ENCODE results near the gene TRAF5.
"Not testable (repeated sequence)": the region's sequence is repeated elsewhere in the genome, so short reads cannot be mapped to it uniquely, and the experiment has no call there.

The TRAF5 gene

DNA sequence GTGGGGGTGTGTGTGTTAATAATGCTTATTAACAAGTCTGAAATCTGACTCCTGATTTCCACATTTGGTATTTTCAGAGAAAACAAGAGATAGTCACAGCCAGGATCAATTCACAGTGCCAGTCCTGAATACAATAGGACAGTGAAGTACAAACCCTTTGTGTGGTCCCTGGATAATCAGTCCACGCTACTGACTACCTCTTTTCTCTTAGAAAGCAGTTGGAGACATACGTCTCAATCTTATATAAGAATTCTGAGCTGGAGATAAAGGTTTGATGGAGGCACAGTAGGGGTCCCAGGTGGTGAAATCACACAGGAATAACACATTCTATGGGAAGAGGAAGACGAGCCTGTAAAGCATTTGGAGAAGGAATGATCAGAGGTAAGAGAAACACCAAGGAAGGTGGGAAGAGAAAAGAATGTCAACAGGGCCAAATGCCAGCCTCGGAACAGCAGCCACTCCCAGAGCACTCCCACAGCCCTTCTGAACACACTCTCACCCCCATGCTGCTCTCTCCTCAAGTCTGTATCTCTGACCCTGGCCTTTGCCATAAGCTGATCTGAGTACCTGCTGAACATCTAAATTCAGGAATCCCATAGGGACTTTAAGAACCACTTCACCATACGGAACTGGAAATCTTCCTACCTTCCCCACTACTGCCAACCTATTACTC is 48.6 kb downstream of the TRAF5 start:
- in situ Hi-C loops (cut with HindIII; ENCODE audit: low sequenced_read_pairs): no loop called here

DNA sequence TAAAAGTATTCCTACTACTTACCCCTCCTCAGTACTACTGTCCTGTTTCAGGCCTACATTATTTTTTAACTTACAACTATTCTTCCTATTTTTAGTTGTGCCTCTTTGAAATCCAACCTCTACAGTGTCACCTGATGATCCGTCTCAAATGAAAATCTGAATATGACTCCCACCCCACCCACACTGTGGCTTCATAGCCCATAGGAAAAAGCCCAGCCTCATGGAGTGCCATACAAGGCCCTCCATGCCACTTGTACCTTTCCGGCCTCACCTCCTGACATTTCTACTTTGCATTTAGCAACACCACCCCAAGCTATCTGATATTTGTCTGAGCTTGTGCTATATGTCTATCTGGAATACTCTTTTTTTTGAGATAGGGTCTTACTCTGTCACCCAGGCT is 49.3 kb downstream of the TRAF5 start:
- in situ Hi-C loops (cut with HindIII; ENCODE audit: low sequenced_read_pairs): no loop called here

DNA sequence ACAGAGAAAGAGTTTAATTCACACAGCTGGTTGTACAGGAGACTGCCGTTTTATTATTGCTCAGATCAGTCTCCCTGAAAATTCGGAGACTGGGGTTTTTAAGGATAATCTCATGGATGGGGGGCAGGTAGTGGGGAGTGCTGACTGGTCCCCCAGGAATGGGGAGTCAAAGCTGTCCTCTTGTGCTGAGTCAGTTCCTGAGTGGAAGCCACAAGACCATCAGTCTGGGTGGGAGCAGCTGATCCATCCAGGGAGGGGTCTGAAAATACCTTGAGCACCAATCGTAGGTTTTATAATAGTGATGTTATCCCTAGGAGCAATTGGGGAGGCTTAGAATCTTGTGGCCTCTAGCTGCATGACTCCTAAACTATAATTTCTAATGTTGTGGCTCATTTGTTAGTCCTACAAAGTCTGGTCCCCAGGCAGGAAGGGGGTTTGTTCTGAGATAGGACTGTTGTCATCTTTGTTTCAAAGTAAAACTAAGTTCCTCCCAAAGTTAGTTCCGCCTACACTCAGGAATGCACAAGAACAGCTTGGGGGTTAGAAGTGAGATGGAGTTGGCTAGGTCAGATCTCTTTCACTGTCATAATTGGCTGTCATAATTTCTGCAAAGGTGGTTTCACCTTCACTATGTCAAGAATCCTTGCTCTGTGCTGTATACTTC is 50.3 kb downstream of the TRAF5 start:
- in situ Hi-C loops (cut with HindIII; ENCODE audit: low sequenced_read_pairs): no loop called here

DNA sequence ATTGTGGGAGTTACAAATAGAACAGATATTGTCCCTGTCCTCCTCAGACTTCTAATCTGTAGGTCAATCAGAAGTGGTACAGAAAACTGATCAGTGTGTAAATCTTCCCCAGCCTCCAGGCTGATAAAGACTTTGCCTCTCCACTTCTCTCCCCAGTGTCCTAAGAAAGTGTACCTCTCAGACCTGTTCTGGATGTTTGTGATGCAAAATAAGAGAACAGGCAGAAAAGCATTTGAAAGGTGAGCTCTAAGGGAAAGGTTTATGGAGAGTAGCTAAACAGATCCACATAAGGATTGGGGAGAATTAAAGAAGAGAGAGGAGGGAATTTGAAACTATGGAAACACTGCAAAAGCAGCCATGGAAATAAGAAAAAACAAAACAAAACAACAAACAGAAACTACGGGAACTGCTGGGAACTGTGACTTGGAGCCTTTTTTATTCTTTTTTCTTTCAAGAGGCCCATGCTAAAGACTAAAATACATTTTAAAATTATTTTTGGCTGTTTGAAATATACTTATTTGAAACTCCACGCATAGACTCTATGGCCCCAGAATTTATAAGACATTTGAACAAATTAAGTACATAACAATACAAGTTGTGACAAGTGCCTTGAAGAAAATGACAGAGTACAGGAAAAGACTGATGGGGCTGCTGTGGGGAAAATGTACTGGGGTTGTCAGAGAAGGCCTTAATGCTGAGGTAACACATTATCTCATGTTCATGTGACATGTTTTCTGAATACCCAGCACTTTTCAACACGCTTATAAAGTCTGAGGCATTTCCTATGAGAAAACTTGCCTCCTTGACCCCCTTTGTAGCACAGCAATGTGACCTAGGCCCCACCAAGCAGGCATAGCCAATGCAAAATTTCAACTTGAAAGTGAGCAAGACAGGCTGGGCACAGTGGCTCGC is 51.2 kb downstream of the TRAF5 start:
- in situ Hi-C loops (cut with HindIII; ENCODE audit: low sequenced_read_pairs): no loop called here

DNA sequence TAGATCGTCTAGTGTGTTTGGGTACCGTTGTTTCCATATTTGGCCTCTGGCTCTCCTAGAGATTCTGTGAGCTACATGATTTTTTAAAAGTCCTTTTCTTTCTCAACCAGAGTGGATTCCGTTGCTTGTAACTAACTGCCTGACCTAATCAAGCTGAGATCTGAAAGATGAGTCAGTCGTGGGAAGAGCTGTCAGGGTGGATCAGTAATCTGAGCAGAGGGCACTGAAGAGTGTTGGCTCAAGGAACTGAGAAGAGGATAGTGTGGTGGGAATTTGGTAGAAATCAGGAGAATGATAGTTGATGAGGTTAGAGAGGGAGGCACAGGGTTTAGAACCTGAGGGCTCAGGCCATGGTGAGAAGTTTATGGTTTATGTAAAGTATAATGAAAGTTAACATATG is 52.2 kb downstream of the TRAF5 start:
- in situ Hi-C loops (cut with HindIII; ENCODE audit: low sequenced_read_pairs): no loop called here

DNA sequence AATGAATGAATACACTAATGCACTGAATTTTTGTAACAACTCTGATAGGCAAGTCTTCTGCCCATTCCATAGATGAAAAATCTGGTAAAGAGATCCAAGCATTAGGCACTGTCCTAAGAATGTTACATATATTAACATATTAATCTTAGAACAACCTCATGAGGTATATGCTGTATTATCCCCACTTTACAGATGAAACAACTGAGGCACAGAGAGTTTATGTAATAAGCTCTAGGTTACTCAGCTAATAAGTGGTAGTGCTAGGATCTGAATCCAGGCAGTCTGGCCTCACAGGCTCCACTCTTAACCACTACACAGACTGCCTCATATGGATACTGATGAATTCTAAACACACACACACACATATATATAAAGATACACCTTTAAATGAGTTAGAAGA is 52.8 kb downstream of the TRAF5 start:
- in situ Hi-C loops (cut with HindIII; ENCODE audit: low sequenced_read_pairs): no loop called here

DNA sequence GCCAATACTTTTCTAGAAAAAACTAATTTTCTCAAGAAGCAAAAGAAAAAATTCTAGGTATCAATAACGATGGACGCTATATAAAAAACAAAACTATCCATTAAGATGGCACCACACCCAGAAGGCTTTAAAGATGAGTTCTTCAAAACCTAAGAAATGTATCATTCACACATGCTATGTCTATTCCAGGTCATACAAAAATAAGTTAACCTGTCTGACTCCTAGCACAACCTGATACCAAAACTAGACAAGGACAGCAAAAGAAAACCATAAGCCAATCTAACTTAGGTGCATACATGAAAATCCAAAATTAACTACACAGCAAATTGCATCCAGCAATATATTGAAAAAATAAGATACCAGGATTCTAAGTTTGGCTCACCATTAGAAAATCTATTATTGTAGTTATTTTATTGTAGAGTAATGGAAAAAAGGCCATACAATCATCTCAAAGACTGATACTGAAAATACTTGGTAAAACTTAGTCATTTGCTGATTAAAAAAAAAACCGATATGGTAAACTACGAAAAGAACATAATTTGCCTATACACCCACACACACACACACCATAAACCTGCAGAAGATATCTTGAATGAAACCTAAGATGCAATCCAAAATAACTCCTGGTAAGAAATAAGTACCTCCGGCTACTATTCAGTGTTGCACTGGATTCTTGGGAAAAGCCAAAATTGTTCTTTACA is 55.0 kb downstream of the TRAF5 start:
- in situ Hi-C loops (cut with HindIII; ENCODE audit: low sequenced_read_pairs): no loop called here

DNA sequence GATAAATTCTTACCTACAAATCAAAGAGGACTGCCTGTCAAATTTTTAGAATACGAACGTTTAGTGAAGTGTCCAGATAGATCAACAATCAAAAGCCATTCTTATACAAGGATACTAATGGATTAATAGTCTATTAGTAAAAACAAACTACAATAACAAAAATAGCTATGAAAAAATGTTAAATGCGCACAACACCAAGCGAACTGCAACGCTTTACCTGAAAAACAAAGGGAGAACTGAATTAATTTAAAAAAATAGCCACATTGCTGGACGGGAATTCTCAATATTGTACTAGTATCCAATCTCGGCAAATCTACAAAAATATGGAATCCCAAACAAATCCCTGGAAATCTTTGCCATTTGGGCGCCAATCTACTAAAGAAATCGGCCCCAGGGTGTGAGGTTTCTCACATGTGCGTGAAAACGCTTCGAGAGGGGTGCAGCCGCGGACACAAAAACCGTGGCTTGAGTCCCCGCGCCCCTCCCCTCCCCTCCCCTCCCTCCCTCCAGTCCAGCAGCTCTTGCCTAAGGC is 55.6 kb downstream of the TRAF5 start:
- in situ Hi-C loops (cut with HindIII; ENCODE audit: low sequenced_read_pairs): no loop called here

DNA sequence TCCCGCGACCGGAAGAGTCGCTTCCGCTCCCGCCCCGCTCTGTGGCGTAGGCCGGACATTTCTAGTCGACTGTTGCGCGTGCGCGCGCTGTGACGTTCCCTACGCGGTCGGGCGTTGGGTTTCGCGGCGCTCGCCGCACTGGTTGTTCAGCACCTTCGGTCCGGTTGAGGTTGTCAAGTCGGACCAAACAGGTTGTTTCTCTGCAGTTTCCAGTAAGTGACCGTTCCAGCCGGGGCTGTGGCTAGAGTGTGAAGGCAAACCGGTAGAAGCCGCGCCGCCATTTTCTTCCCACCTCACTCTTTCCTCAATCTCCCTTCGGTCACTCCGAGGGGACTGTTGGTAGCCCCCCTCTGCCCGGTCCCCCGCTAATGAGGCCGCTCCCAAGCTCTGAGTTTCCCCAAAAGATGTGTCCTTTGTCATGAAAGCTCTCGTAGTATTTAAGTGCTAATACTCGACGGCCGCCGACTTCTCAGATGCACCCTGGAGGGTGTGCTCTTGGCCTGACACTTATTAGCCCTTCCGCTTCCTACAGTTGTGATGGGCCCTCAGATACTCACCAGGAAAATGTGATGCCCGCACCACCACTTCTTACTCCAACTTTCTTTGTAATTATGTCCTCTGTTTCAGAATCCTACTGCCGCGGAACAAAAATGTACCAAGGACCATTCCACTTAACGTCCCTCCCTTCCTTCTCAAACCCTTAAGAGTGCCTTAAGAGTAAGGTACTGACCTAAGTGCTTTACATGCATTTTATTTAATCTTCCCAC is 56.3 kb downstream of the TRAF5 start:
- in situ Hi-C loops (cut with HindIII; ENCODE audit: low sequenced_read_pairs): no loop called here

DNA sequence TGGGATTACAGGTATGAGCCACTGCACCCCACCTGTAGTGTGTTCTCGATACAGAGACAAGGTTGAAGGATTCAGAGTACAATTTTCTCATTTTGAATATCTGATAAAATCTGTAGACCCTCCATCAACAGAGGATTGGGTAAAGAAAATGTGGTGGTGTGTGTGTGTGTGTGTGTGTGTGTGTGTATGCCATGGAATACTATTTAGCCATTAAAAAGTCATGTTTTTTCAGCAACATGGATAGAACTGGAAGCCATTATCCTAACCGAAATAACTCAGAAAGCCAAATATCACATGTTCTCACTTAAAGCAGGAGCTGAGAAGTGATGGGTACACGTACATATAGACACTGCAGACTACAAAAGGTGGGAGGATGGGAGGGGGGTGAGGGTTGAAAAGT is 57.9 kb downstream of the TRAF5 start:
- in situ Hi-C loops (cut with HindIII; ENCODE audit: low sequenced_read_pairs): no loop called here

DNA sequence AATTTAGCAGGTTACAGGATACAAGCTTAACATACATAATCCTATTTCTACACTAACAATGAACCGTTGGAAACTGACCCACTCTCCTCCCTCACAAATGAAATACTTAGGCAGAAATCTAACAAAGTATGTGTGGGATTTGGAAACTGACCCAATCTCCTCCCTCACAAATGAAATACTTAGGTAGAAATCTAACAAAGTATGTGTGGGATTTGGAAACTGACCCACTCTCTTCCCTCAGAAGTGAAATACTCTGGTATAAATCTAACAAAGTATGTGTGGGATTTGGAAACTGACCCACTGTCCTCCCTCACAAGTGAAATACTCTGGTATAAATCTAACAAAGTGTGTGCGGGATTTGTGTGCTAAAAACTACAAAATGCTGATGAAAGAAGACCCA is 60.3 kb downstream of the TRAF5 start:
- in situ Hi-C loops (cut with HindIII; ENCODE audit: low sequenced_read_pairs): no loop called here

DNA sequence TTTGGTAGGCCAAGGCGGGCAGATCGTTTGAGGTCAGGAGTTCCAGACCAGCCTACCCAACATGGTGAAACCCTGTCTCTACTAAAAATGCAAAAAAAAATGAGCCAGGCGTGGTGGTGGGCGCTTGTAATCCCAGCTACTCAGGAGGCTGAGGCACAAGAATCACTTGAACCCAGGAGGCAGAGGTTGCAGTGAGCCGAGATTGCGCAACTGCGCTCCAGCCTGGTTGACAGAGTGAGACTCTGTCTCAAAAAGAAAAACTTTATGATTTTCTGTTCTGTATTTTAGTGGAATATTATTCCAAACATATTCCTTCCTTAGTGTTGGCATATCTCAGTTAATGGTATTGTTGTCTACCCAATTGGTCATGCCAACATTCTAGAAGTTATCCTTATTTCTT is 64.2 kb downstream of the TRAF5 start:
- in situ Hi-C loops (cut with HindIII; ENCODE audit: low sequenced_read_pairs): not testable (repeated sequence)

DNA sequence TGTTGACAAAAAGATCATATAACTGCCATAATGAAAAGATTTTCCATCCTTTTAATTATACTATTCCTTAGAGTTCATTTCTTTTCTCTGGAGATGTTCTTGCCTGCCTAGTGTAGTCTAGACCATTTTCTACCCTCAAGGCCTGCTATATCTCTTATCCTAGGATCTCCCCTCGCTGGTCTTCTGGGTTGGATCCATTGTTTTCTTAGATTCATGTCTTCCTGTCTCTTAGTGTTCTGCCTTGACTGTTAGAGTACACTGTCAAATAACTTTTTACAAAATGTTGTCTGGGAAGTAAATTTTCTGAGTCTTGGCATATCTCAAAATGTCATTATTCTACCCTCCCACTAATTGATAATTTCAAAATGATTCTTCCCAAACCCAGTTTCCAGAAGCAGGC is 66.6 kb downstream of the TRAF5 start:
- in situ Hi-C loops (cut with HindIII; ENCODE audit: low sequenced_read_pairs): no loop called here

DNA sequence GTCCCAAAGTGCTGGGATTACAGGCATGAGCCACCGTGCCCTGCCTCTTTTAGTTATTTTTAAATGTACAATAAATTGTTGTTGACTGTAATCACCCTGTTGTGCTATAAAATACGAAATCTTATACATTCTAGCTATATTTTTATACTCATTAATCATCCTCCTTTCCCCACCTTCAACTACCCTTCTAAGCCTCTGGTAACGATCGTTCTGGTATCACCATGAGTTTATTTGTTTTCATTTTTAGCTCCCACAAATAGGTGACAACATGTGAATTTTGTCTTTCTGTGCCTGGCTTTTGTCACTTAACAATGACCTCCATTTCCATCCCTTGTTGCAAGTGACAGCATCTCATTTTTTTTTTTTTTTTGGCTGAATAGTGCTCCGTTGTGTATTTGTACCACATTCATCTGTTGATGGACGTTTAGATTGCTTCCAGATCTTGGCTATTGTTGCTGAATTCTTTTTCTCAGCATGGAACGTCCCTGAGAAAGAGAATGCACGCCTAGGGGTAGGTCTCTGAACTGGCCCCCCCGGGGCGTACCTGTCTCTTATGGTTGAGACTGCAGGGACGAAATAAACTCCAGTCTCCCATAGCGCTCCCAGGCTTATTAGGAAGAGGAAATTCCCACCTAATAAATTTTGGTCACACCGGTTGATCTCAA is 71.8 kb downstream of the TRAF5 start:
- in situ Hi-C loops (cut with HindIII; ENCODE audit: low sequenced_read_pairs): not testable (repeated sequence)

DNA sequence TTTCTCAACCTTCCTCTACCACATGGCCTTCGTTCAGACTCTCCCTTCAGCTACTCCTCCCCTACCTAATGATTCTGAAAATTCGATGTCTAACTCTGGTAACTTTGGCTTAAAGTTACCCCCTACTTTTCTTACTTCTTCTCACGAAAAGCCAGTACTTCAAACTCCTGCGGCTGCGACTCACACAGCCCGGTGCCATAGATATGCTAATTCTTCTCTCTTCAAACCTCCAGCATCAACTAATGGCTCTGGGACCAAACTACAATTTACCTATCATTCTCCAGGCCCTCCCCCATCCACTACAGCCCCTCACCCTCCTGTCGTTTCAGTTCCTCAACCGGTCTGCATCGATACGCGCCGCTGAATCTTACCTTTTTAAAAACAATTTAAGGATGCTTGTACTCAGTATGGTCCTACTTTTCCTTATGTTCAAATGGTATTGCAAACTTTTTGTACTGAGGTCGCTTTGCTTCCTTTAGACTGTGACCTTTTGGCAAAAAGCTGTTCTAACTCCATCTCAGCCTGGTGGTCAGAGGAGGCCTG is 73.3 kb downstream of the TRAF5 start:
- in situ Hi-C loops (cut with HindIII; ENCODE audit: low sequenced_read_pairs): not testable (repeated sequence)

DNA sequence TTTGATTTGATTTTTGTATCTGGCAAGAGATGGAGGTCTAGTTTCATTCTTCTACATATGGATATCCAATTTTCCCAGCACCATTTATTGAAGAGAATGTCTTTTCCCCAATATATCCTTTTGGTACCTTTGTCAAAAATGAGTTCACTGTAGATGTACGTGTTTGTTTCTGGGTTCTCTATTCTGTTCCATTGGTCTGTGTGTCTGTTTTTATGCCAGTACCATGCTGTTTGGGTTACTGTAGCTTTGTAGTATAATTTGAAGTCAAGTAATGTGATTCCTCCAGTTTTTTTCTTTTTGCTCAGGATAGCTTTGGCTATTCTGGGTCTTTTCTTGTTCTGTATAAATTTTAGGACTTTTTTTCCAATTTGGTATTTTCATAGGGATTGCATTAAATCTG is 75.1 kb downstream of the TRAF5 start:
- in situ Hi-C loops (cut with HindIII; ENCODE audit: low sequenced_read_pairs): not testable (repeated sequence)

DNA sequence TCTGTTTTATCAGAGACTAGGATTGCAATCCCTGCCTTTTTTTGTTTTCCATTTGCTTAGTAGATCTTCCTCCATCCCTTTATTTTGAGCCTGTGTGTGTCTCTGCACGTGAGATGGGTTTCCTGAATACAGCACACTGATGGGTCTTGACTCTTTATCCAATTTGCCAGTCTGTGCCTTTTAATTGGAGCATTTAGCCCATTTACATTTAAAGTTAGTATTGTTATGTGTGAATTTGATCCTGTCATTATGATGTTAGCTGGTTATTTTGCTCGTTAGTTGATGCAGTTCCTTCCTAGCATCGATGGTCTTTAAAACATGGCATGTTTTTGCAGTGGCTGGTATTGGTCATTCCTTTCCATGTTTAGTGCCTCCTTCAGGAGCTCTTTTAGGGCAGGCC is 79.5 kb downstream of the TRAF5 start:
- in situ Hi-C loops (cut with HindIII; ENCODE audit: low sequenced_read_pairs): not testable (repeated sequence)

DNA sequence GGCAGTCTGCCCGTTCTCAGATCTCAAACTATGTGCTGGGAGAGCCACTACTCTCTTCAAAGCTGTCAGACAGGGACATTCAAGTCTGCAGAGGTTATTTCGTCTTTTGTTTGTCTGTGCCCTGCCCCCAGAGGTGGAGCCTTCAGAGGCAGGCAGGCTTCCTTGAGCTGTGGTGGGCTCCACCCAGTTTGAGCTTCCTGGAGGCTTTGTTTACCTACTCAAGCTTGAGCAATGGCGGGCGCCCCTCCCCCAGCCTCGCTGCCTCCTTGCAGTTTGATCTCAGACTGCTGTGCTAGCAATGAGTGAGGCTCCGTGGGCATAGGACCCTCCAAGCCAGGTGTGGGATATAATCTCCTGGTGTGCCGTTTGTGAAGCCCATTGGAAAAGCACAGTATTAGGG is 81.1 kb downstream of the TRAF5 start:
- in situ Hi-C loops (cut with HindIII; ENCODE audit: low sequenced_read_pairs): not testable (repeated sequence)

DNA sequence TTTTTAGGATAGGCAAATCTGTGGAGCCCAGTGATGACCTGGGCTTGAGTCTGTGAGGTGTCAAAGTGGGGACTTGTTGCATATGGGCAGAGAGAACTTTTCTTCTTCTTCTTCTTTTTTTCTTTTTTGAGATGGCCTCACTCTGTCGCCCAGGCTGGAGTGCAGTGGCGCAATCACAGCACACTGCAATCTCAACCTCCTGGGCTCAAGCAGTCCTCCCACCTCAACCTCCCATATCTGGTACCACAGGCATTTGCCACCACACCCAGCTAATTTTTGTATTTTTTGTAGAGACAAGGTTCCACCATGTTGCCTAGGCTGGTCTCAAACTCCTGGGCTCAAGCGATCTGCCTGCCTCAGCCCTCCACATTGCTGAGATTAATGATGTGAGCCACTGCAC is 85.0 kb downstream of the TRAF5 start:
- in situ Hi-C loops (cut with HindIII; ENCODE audit: low sequenced_read_pairs): no loop called here

Data from endothelial cell of hepatic sinusoid (primary cell).